HL-60 (cell line): ENCODE data around the gene HOXB6.

ENCODE experiments used
- DNase-seq, 2 experiments: peaks; one replicate each; pipeline ENCODE4 v3.0.0-alpha.2; 2010 to 2020; ENCODE audit warnings: low read depth in 1 of 2, low spot score in 1 of 2
- H3K27ac ChIP-seq: fragments of 250-450 bp; sonication (Bioruptor Pico); replicated peaks from 2 replicates; pipeline ENCODE4 v1.5.1; 2020; ENCODE audit warnings: mild to moderate bottlenecking, moderate library complexity
- H3K27me3 ChIP-seq: fragments of 250-450 bp; sonication (Bioruptor Pico); 2 replicates; pipeline ENCODE4 v1.5.1; 2021; ENCODE audit warnings: mild to moderate bottlenecking, moderate library complexity; ENCODE audit not compliant: insufficient read depth, poor library complexity, severe bottlenecking
- H3K4me3 ChIP-seq: replicated peaks from 2 replicates; pipeline ENCODE4 v1.5.1; 2011; ENCODE audit warnings: mild to moderate bottlenecking, control low read depth, low read length; ENCODE audit not compliant: insufficient read depth
- CTCF ChIP-seq: IDR thresholded peaks from one replicate; pipeline ENCODE4 v1.5.1; 2011; ENCODE audit warnings: low read length, control low read depth, inconsistent platforms; ENCODE audit not compliant: insufficient read depth
- GABPA ChIP-seq: IDR thresholded peaks from 2 replicates; pipeline ENCODE4 v1.6.1; 2012; ENCODE audit warnings: low read depth
- POLR2AphosphoS5 ChIP-seq: IDR thresholded peaks from 2 replicates; pipeline ENCODE4 v1.6.1; 2012; ENCODE audit warnings: low read depth
- REST ChIP-seq: IDR thresholded peaks from 2 replicates; pipeline ENCODE4 v1.6.1; 2012; ENCODE audit warnings: low read depth; ENCODE audit not compliant: insufficient replicate concordance
- SPI1 ChIP-seq: IDR thresholded peaks from 2 replicates; pipeline ENCODE4 v1.6.1; 2012; ENCODE audit warnings: low read depth, mild to moderate bottlenecking, borderline replicate concordance

Gene HOXB6

GRCh38 chr17:48625495-48626244, 20.9 kb upstream of the HOXB6 start:
- Histone ChIP-seq H3K27me3 (peaks cover 80% of the 10 kb centered on the region), H3K27ac (no peak overlapping the region), H3K4me3 (no peak overlapping the region)
- TF ChIP-seq GABPA: no peak
- peak in 1 of 2 experiments; percentile 6 for DNase-seq

- no peak for DNase-seq
- TF ChIP-seq GABPA: no peak
- no peak for TF ChIP-seq REST
- TF ChIP-seq CTCF: no peak
- Histone ChIP-seq H3K4me3 (no peak overlapping the region), H3K27me3 (peaks cover 84% of the 10 kb centered on the region), H3K27ac (no peak overlapping the region)
Observed at GRCh38 chr17:48624544-48625494, 20.0 kb upstream of the HOXB6 start.

GRCh38 chr17:48624118-48624517, 19.3 kb upstream of the HOXB6 start:
- no peak for DNase-seq
- Histone ChIP-seq H3K27ac (no peak overlapping the region), H3K27me3 (peaks cover 84% of the 10 kb centered on the region), H3K4me3 (no peak overlapping the region)
- no peak for TF ChIP-seq GABPA
- TF ChIP-seq CTCF: no peak
- no peak for TF ChIP-seq POLR2AphosphoS5
- no peak for TF ChIP-seq SPI1
- no peak for TF ChIP-seq REST

GRCh38 chr17:48623583-48623982, 18.8 kb upstream of the HOXB6 start:
- no peak for DNase-seq
- no peak overlapping the region for H3K4me3 ChIP-seq
- peaks cover 84% of the 10 kb centered on the region for H3K27me3 ChIP-seq
- no peak overlapping the region for H3K27ac ChIP-seq
- TF ChIP-seq CTCF (no peak), GABPA (no peak), REST (no peak), SPI1 (no peak), POLR2AphosphoS5 (no peak)
